ENCODE measurements around the gene YKT6.

Gene YKT6

DNA sequence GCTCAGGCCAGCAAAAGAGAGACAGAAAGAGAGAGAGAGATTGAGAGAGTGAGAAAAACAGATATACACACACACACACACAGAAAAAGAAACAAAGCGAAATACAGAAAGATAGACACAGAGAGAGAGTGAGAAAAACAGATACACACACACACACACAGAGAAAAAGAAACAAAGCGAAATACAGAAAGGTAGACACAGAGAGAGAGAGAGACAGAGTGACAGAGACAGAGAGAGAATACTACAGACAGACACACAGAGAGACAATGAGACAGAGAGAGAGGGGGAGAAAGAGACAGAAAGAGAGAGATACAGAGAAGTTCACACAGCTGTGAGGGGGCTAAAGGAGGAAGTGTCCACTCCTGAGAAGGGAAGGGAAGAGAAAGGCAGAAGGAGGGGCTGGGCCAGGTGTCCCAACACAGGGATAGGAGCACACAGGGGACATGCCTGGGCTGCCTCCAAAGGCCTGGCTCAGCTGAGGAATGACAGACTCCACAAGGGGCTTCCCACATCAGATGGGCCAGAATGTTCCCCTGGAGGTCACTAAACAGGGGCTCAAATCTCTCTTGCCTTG lies 15.8 kb upstream of the YKT6 start:
- TF ChIP-seq CTCF (IDR thresholded peaks at IDR 0.05; ENCODE audit: insufficient read depth, low read length, missing control alignments): no peak
- no peak overlapping the region for H3K4me3 ChIP-seq (ENCODE audit: low read depth, low read length)
- POLR2A ChIA-PET: no interaction called here
- DNase-seq (ENCODE audit: low read depth, low spot score): no peak
- CTCF ChIA-PET: interaction anchor here (5.2 kb wide), 1 partner anchor 11 kb away, joined by 38 read pairs; no protein-coding TSS in a partner anchor

GRCh38 chr7:44185729-44186128 lies 15.0 kb upstream of the YKT6 start:
- no peak for TF ChIP-seq CTCF (IDR thresholded peaks at IDR 0.05; ENCODE audit: insufficient read depth, low read length, missing control alignments)
- ChIA-PET POLR2A (no interaction called here), CTCF (interaction anchor here (0.8 to 5.2 kb wide), 5 partner anchors 10 to 115 kb away, joined by 3 to 38 read pairs (median 3); no protein-coding TSS in a partner anchor)
- H3K4me3 ChIP-seq (ENCODE audit: low read depth, low read length): no peak overlapping the region
- no peak for DNase-seq (ENCODE audit: low read depth, low spot score)

DNA sequence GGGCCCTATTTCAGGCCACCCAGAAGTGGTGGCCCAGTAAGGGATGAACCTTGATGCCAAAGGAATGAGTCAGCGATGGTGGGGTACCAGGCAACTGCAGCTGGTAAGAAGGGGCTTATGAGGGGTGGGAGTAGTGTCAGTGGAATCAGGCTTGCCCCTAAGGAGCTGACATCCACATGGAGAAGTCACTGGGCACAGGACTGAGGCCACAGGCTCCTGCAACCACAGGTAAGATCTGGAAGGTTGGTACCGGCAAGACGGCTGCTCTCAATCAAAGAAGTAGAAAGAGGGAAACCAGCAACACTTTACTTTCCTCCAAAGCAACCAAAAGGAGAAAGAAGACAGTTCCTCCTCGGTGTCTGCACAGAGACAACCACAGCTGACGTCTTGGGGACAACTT lies 14.0 kb upstream of the YKT6 start:
- POLR2A ChIA-PET: no interaction called here
- CTCF ChIA-PET: interaction anchor here (1.0 to 5.2 kb wide), 6 partner anchors 9 to 116 kb away, joined by 3 to 38 read pairs (median 4); partner anchors contain the start of gene YKT6
- H3K4me3 ChIP-seq (ENCODE audit: low read depth, low read length): no peak overlapping the region
- DNase-seq (ENCODE audit: low read depth, low spot score): no peak
- TF ChIP-seq CTCF (IDR thresholded peaks at IDR 0.05; ENCODE audit: insufficient read depth, low read length, missing control alignments): no peak

DNA sequence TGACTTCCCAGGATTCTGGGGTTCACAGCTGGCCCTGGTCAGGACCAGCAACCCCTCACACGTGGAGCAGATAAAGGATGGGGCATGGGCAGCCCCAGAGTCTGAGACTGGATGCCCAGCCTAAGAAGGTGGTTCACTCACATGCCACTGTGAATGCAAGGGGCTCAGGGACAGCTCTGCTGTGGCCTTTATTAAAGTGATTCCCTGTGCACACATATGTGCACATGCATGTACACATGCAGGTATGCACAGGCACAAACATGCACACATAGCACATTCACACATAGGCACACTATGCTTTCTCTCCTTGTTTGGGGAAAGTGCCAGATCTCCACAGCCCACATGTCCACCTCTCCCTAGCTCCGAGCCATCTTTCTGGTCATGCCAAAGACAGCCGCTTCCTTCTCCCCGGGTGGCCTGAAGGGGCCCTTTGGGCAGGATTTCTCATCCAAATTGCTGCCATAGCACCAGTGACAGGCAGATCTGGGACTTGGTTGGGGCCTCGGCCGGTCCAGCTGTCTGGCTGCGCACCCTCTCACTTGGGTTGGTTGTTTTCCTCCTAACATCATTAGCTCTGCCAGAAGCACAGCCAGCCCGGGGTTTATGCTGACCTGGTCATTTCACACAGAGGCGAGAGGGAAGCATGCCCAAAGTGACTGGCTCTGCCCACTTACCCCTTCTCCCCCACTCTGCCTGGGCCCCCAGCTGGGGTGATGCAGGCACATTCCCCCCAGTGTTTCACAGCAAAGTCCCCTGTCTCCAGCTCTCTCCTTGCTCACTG lies 13.0 kb upstream of the YKT6 start:
- CTCF ChIA-PET: interaction anchor here (0.7 to 5.2 kb wide), 5 partner anchors 8 to 56 kb away, joined by 3 to 38 read pairs (median 3); partner anchors contain the start of gene YKT6
- POLR2A ChIA-PET: interaction anchor here (0.9 kb wide), 1 partner anchor 120 kb away, joined by 3 read pairs; no protein-coding TSS in a partner anchor
- no peak for DNase-seq (ENCODE audit: low read depth, low spot score)
- TF ChIP-seq CTCF (IDR thresholded peaks at IDR 0.05; ENCODE audit: insufficient read depth, low read length, missing control alignments): no peak
- no peak overlapping the region for H3K4me3 ChIP-seq (ENCODE audit: low read depth, low read length)

- CTCF ChIA-PET: interaction anchor here (1.0 to 5.2 kb wide), 3 partner anchors 7 to 18 kb away, joined by 3 to 38 read pairs (median 3); no protein-coding TSS in a partner anchor
- no peak for TF ChIP-seq CTCF (IDR thresholded peaks at IDR 0.05; ENCODE audit: insufficient read depth, low read length, missing control alignments)
- no peak for DNase-seq (ENCODE audit: low read depth, low spot score)
- no peak overlapping the region for H3K4me3 ChIP-seq (ENCODE audit: low read depth, low read length)
- POLR2A ChIA-PET: no interaction called here
Measured at GRCh38 chr7:44188480-44189225, 12.1 kb upstream of the YKT6 start.
